ENCODE data around the gene COX5B. TPM values are rescaled to one million over a fixed set of nuclear protein-coding genes. Genes with fewer than 3 reads are reported as not detected.
"Not testable (repeated sequence)": the region's sequence is repeated elsewhere in the genome, so short reads cannot be mapped to it uniquely, and the experiment has no call there.

Gene COX5B
- 132 TPM for total RNA-seq

GRCh38 chr2:97645695-97646629 is at the start of gene COX5B:
TSS of gene COX5B (plus strand) at chr2:97646062. CDS start at chr2:97646087, 25 bp downstream.
- peak; percentile 90 to 99 (median 97) for DNase-seq (ENCODE audit: low read depth in 2 of 3, low spot score in 2 of 3)

- DNase-seq (ENCODE audit: low read depth in 2 of 3, low spot score in 2 of 3), result not testable (repeated sequence)
These were observed 49.7 kb upstream of the COX5B start for GRCh38 chr2:97596180-97596579.

- DNase-seq (ENCODE audit: low read depth in 2 of 3, low spot score in 2 of 3), result not testable (repeated sequence)
These were observed 44.3 kb upstream of the COX5B start for GRCh38 chr2:97601537-97601936.

GRCh38 chr2:97605109-97605508 is 40.8 kb upstream of the COX5B start:
- DNase-seq (ENCODE audit: low read depth in 2 of 3, low spot score in 2 of 3), result not testable (repeated sequence)

GRCh38 chr2:97605524-97606339 is 40.1 kb upstream of the COX5B start:
- DNase-seq (ENCODE audit: low read depth in 2 of 3, low spot score in 2 of 3), result not testable (repeated sequence)

GRCh38 chr2:97608745-97609144 is 37.1 kb upstream of the COX5B start:
- DNase-seq (ENCODE audit: low read depth in 2 of 3, low spot score in 2 of 3), result not testable (repeated sequence)

GRCh38 chr2:97611895-97612294 is 34.0 kb upstream of the COX5B start:
- not testable (repeated sequence) for DNase-seq (ENCODE audit: low read depth in 2 of 3, low spot score in 2 of 3)

GRCh38 chr2:97615746-97616145 is 30.1 kb upstream of the COX5B start:
- not testable (repeated sequence) for DNase-seq (ENCODE audit: low read depth in 2 of 3, low spot score in 2 of 3)

- no peak for DNase-seq (ENCODE audit: low read depth in 2 of 3, low spot score in 2 of 3)
These were observed 28.0 kb upstream of the COX5B start for GRCh38 chr2:97617911-97618310.

GRCh38 chr2:97618939-97619827 is 26.7 kb upstream of the COX5B start:
- DNase-seq (ENCODE audit: low read depth in 2 of 3, low spot score in 2 of 3), result peak in 1 of 3 donors; percentile 4

- not testable (repeated sequence) for DNase-seq (ENCODE audit: low read depth in 2 of 3, low spot score in 2 of 3)
These were observed 25.4 kb upstream of the COX5B start for GRCh38 chr2:97620492-97620891.

- DNase-seq (ENCODE audit: low read depth in 2 of 3, low spot score in 2 of 3), result not testable (repeated sequence)
These were observed 22.9 kb upstream of the COX5B start for GRCh38 chr2:97622976-97623375.

GRCh38 chr2:97625354-97626048 is 20.4 kb upstream of the COX5B start:
- not testable (repeated sequence) for DNase-seq (ENCODE audit: low read depth in 2 of 3, low spot score in 2 of 3)

- DNase-seq (ENCODE audit: low read depth in 2 of 3, low spot score in 2 of 3), result not testable (repeated sequence)
These were observed 19.8 kb upstream of the COX5B start for GRCh38 chr2:97626049-97626430.

GRCh38 chr2:97644023-97644717 is 1.7 kb upstream of the COX5B start:
- no peak for DNase-seq (ENCODE audit: low read depth in 2 of 3, low spot score in 2 of 3)

GRCh38 chr2:97645112-97645694 is 659 bp upstream of the COX5B start:
- peak in 1 of 3 donors; percentile 37 for DNase-seq (ENCODE audit: low read depth in 2 of 3, low spot score in 2 of 3)

- DNase-seq (ENCODE audit: low read depth in 2 of 3, low spot score in 2 of 3), result no peak
These were observed 1.1 kb downstream of the COX5B start for GRCh38 chr2:97646977-97647376.

GRCh38 chr2:97651114-97651513 is 5.3 kb downstream of the COX5B start:
- no peak for DNase-seq (ENCODE audit: low read depth in 2 of 3, low spot score in 2 of 3)

GRCh38 chr2:97653473-97653872 is 7.6 kb downstream of the COX5B start:
- no peak for DNase-seq (ENCODE audit: low read depth in 2 of 3, low spot score in 2 of 3)

Data from hematopoietic multipotent progenitor cell (in vitro differentiated cells).